ENCODE results near the gene AP1S2.

DNA sequence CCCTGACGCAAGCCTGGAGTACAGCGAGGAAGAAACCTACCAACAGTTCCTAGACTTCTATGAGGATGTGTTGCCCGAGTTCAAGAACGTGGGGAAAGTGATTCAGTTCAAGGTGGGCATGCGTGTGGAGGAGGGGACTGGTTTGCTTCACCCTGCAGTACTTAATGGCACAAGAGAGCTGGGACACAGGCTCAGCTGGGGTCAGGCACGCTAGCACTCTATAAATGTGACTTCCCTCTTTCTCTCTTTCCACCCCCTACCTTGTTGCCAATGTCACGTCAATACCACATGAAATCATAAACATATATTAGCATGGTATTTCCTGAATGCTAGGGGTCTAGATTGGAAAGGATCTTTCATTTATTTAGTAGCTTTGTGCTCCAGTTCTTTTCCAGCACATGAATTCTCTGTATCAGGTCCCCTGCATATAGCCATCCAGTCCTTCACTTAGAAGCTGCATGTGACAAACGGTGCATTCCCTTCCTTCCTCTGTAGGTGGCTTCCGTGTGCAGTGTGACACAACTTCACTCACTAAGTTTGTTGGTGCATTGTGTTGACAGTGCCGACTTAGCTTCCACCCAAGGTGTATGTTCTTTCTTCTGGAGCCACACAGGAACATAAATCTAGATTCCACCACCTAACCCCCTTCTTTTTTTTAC is 38.7 kb downstream of the AP1S2 start:
- TF ChIP-seq, protein P1, sequence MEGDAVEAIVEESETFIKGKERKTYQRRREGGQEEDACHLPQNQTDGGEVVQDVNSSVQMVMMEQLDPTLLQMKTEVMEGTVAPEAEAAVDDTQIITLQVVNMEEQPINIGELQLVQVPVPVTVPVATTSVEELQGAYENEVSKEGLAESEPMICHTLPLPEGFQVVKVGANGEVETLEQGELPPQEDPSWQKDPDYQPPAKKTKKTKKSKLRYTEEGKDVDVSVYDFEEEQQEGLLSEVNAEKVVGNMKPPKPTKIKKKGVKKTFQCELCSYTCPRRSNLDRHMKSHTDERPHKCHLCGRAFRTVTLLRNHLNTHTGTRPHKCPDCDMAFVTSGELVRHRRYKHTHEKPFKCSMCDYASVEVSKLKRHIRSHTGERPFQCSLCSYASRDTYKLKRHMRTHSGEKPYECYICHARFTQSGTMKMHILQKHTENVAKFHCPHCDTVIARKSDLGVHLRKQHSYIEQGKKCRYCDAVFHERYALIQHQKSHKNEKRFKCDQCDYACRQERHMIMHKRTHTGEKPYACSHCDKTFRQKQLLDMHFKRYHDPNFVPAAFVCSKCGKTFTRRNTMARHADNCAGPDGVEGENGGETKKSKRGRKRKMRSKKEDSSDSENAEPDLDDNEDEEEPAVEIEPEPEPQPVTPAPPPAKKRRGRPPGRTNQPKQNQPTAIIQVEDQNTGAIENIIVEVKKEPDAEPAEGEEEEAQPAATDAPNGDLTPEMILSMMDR (IDR thresholded peaks at IDR 0.05): peak; percentile 60
- no peak for TF ChIP-seq EZH2phosphoT487 (IDR thresholded peaks at IDR 0.05)
- no peak for TF ChIP-seq EZH2 (IDR thresholded peaks at IDR 0.05)
